Aorta (tissue), 5 donors: Measurements from ENCODE around the gene SP110. TPM values are rescaled to one million over a fixed set of nuclear protein-coding genes. Genes with fewer than 3 reads are reported as not detected.

Source experiments
- ATAC-seq: fragments of 200-7000 bp; cut with Tn5 transposase; one replicate; pipeline ENCODE4 v1.9.1; 2022; ENCODE audit warnings: moderate library complexity; ENCODE audit not compliant: low FRiP score
- DNase-seq, 2 donors: peaks; one replicate each; pipeline ENCODE4 v3.0.0-alpha.2; 2020
- H3K27ac ChIP-seq, 2 donors: one replicate each; pipeline ENCODE4 v1.5.1; 2013; ENCODE audit warnings: low read length in 2 of 2, mild to moderate bottlenecking in 2 of 2, moderate library complexity in 2 of 2, control low read depth in 1 of 2, inconsistent platforms in 1 of 2, low read depth in 1 of 2
- H3K27me3 ChIP-seq, 2 donors: one replicate each; pipeline ENCODE4 v1.6.1; 2013; ENCODE audit warnings: control low read depth in 1 of 2, low read length in 1 of 2, mild to moderate bottlenecking in 1 of 2, moderate library complexity in 1 of 2; ENCODE audit not compliant: insufficient read depth in 2 of 2, control insufficient read depth in 1 of 2
- H3K36me3 ChIP-seq, 2 donors: one replicate each; pipeline ENCODE4 v1.6.1; 2013; ENCODE audit warnings: control low read depth in 1 of 2, low read length in 1 of 2, mild to moderate bottlenecking in 1 of 2; ENCODE audit not compliant: insufficient read depth in 2 of 2, control insufficient read depth in 1 of 2
- H3K4me1 ChIP-seq, 2 donors: one replicate each; pipeline ENCODE4 v1.6.1; 2013; ENCODE audit warnings: low read length in 2 of 2, control low read depth in 1 of 2, mild to moderate bottlenecking in 1 of 2, moderate library complexity in 1 of 2; ENCODE audit not compliant: insufficient read depth in 2 of 2, control insufficient read depth in 1 of 2
- H3K4me3 ChIP-seq, 2 donors: one replicate each; pipeline ENCODE4 v1.5.1; 2013; ENCODE audit warnings: low read length in 2 of 2, control low read depth in 1 of 2, mild to moderate bottlenecking in 1 of 2
- H3K9me3 ChIP-seq: one replicate; pipeline ENCODE4 v1.6.1; 2013; ENCODE audit warnings: mild to moderate bottlenecking, low read length; ENCODE audit not compliant: control insufficient read depth
- WGBS, 2 donors: extraction: QIAGEN DNeasy Blood & Tissue Kit; methylation state at CpG; one replicate each; pipeline ENCODE4 v1.1.7; 2013; 5-methylcytosine and 5-hydroxymethylcytosine counted together
- intact Hi-C, 2 donors: fragments of 100-400 bp; cut with DNase I; formaldehyde crosslinking; loops; one replicate each; pipeline versions ENCODE4 v1.14.2 to v1.15.0; 2022
- polyA plus RNA-seq, 2 donors: library from polyadenylated mRNA; stranded (reverse); fragments of 200-250 nt; gene quantifications; one replicate each; pipeline ENCODE4 v1.2.3, GENCODE V29; 2013
- total RNA-seq, 2 donors: library from RNA; stranded (reverse); fragmentation: NEBNext Ultra II Directional; extraction: Animal tissue kit (Norgen Biotek cat#: 25700); gene quantifications; one replicate each; pipeline ENCODE4 v1.2.1, GENCODE V29; 2021
- donor health status: healthy with polysubstance abuse.
- donor health status: Bipolar disorder and iron deficiency.
- donor health status: DM: no; HTN: no; CAD: no.
- donor health status: DM: no; HTN: no; CAD: no.
- donor health status: DM: yes; HTN: yes; CAD: no.

The SP110 gene
- total and polyA plus RNA-seq, 4 donors, result 10.5 to 46.1 (median 20.7) TPM

- H3K36me3 ChIP-seq, result no peaks in the 10 kb centered on the region
- intact Hi-C loops, result no loop called here
- no peak for ATAC-seq
Observed at GRCh38 chr2:230156782-230157699, 62.7 kb downstream of the SP110 start.

GRCh38 chr2:230155359-230155758 is 64.4 kb downstream of the SP110 start:
- Histone ChIP-seq H3K27me3 (no peaks in the 10 kb centered on the region), H3K4me1 (no peaks in the 10 kb centered on the region), H3K4me3 (no peak overlapping the region), H3K27ac (no peak overlapping the region), H3K36me3 (no peaks in the 10 kb centered on the region), H3K9me3 (no peaks in the 10 kb centered on the region)
- DNase-seq (no peak), ATAC-seq (no peak)
- WGBS, 2 donors, result 69 to 76% methylated on average over 7 of the region's 7 CpGs
- intact Hi-C loops, result no loop called here

More at GRCh38 chr2:230156782-230157699, 62.7 kb downstream of the SP110 start:
- Histone ChIP-seq H3K27me3 (no peaks in the 10 kb centered on the region), H3K4me3 (no peak overlapping the region), H3K4me1 (no peaks in the 10 kb centered on the region), H3K9me3 (no peaks in the 10 kb centered on the region), H3K27ac (no peak overlapping the region)
- 88 to 89% methylated on average over 24 to 25 of the region's 25 CpGs for WGBS, 2 donors
- DNase-seq, result no peak

GRCh38 chr2:230153390-230153976 is 66.3 kb downstream of the SP110 start:
- Histone ChIP-seq H3K27me3 (no peaks in the 10 kb centered on the region), H3K9me3 (no peaks in the 10 kb centered on the region), H3K36me3 (no peaks in the 10 kb centered on the region), H3K27ac (no peak overlapping the region), H3K4me3 (no peak overlapping the region), H3K4me1 (no peaks in the 10 kb centered on the region)
- no peak for DNase-seq
- 38 to 60% methylated on average over 2 of the region's 2 CpGs for WGBS, 2 donors
- no peak for ATAC-seq
- intact Hi-C loops, result no loop called here

- Histone ChIP-seq H3K9me3 (no peaks in the 10 kb centered on the region), H3K36me3 (no peaks in the 10 kb centered on the region), H3K4me1 (no peaks in the 10 kb centered on the region), H3K4me3 (no peak overlapping the region), H3K27ac (no peak overlapping the region), H3K27me3 (peaks cover 0 to 2% of the 10 kb centered on the region in 2 donors)
- WGBS, 2 donors, result 92 to 94% methylated on average over 2 of the region's 2 CpGs
- no peak for DNase-seq
- intact Hi-C loops, result no loop called here
- no peak for ATAC-seq
Observed at GRCh38 chr2:230152334-230152733, 67.5 kb downstream of the SP110 start.

GRCh38 chr2:230144355-230144754 is 75.4 kb downstream of the SP110 start:
- ATAC-seq (no peak), DNase-seq (no peak)
- Histone ChIP-seq H3K4me1 (no peaks in the 10 kb centered on the region), H3K9me3 (peaks cover 1% of the 10 kb centered on the region), H3K36me3 (no peaks in the 10 kb centered on the region), H3K4me3 (no peak overlapping the region), H3K27me3 (peaks cover 0 to 2% of the 10 kb centered on the region in 2 donors), H3K27ac (no peak overlapping the region)
- intact Hi-C loops, result no loop called here
- WGBS, 2 donors, result 72 to 79% methylated on average over 1 of the region's 1 CpG

- WGBS, 2 donors, result 86 to 87% methylated on average over 3 of the region's 3 CpGs
- intact Hi-C loops, result no loop called here
Observed at GRCh38 chr2:230140667-230141066, 79.1 kb downstream of the SP110 start.

GRCh38 chr2:230137902-230138539 is 81.8 kb downstream of the SP110 start:
- Histone ChIP-seq H3K27me3 (no peaks in the 10 kb centered on the region), H3K9me3 (peaks cover 5% of the 10 kb centered on the region), H3K27ac (no peak overlapping the region), H3K4me1 (no peaks in the 10 kb centered on the region), H3K36me3 (no peaks in the 10 kb centered on the region), H3K4me3 (no peak overlapping the region)
- intact Hi-C loops, result no loop called here
- DNase-seq (no peak), ATAC-seq (no peak)
- WGBS, 2 donors, result 96 to 100% methylated on average over 1 of the region's 1 CpG

More at GRCh38 chr2:230140667-230141066, 79.1 kb downstream of the SP110 start:
- Histone ChIP-seq H3K27me3 (no peaks in the 10 kb centered on the region), H3K4me1 (no peaks in the 10 kb centered on the region), H3K36me3 (no peaks in the 10 kb centered on the region), H3K4me3 (no peak overlapping the region), H3K9me3 (peaks cover 1% of the 10 kb centered on the region), H3K27ac (no peak overlapping the region)
- ATAC-seq (no peak), DNase-seq (no peak)

GRCh38 chr2:230135130-230135525 is 84.7 kb downstream of the SP110 start:
- no peak for ATAC-seq
- 47 to 60% methylated on average over 4 of the region's 4 CpGs for WGBS, 2 donors
- H3K27me3 ChIP-seq, result no peaks in the 10 kb centered on the region
- no peaks in the 10 kb centered on the region for H3K36me3 ChIP-seq
- no peak overlapping the region for H3K4me3 ChIP-seq
- no peak for DNase-seq
- peaks cover 5% of the 10 kb centered on the region for H3K9me3 ChIP-seq
- H3K27ac ChIP-seq, result no peak overlapping the region
- intact Hi-C loops, result no loop called here
- H3K4me1 ChIP-seq, result no peaks in the 10 kb centered on the region
